TTC549 (cell line): ENCODE data around the gene RACK1.

Source experiments
- FAIRE-seq: peaks from 2 replicates; lab custom pipeline; 2012; peaks lifted over from hg19 to GRCh38; lab: Jason Lieb, UNC

RACK1 gene

DNA sequence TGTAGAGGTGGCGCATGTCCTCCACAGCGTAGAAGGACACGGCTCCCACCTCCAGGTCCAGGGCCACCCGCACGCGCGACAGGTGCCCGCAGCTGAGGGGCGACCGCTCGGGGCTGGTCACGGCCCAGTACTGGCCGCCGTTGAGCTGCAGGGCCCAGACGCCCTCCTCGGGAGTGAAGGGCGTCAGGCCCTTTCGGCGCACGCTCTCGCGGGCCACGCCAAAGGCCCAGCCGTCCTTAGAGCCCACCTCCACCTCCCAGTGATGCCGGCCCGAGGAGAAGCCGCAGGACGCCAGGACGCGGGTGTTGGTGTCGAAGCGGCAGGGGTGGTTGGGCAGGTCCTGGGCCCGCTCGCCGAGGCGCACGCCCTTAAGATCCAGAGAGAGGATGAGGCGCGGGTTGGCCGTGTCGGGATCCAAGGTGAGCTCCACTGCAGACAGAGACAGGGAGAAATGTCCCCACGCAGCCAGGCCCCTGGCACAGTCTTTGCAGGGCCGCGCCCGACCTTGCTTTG is 48.4 kb downstream of the RACK1 start:
- FAIRE-seq: no peak

DNA sequence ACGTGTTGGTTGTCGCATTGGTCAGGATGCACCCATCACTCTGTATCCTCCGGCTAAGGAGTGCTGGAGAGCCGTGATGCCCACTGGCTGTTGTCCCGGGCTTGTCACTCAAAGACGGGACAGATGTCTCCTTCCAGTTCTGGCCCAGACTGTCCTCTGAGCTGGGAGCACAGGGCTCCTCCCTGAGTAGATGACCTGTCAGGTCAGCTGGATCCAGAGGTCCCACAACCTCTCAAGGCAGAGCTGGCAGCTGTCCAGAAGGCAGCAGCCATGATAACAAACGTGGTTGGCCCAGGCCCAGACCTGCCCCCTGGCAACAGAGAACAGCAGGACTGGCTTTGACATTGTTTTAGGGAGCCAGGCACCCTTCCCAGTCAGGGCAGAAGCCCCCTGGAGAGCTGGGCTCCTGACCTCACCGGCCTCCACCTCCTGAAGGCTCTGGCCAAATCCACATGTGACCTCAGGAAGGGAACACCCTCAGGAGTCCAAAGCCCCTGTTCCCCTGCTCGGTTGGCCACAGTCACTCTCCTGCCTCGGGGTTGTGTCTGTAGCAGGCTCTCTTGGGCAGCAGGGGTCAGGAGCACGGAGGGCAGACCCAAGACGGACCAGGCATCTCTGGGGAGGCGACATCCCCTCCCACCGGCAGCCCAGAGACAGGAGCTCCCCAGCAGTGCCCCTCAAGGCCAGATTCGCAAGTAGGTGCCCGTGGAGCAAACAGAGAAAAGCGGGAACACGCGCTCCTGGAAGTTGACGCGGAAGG is 49.0 kb downstream of the RACK1 start:
- FAIRE-seq: no peak

DNA sequence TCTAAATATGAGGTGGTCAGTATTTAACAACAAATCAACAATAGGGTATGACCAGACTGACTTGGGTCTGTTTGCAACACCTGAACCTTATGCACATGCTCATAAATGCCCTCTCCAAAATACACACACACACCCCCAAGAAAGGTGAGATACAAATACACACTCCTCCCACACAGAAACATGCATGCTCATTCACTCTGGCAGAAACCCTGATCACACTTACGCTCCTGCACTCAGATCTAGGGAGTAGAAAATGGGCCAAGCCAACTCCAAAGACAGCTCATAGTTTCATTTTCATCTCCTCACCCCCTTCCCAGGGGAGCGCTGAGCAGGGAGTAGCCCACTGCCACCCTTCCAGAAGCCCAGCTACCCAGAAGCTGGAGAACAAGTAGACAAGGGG is 50.0 kb downstream of the RACK1 start:
- no peak for FAIRE-seq

DNA sequence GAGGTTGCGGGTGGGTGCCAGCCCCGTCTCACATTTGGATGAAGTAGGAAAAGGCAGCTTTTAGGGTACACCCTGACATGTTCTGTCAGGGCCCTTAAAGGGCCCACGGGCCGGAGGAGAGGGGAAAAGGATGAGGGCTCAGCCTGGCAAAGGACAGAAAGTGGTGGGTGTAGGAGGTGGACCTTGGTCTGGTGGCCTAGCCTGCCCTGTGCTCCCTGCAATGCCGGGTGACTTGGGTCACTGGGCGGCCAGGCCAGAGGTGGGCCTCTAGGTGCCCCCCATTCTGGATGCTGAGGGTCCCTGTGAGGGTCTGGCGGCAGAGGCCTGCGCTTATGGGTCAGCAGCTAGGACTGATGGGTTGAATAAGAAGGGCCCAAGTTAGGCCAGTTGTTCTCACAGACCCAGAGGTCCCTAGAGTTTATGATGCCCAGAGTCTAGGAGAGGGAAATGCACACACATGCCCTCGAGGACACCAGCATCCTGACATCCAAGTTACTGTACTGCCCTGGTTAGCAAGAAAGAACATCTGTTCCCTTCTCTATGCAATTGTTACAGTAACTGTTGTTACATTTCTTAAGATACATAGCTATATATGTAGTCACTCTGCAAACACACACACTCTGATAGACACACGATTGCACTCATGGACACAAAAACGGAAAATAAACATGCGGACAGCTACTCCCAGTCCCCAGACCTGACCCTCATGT is 51.2 kb downstream of the RACK1 start:
- FAIRE-seq: no peak

DNA sequence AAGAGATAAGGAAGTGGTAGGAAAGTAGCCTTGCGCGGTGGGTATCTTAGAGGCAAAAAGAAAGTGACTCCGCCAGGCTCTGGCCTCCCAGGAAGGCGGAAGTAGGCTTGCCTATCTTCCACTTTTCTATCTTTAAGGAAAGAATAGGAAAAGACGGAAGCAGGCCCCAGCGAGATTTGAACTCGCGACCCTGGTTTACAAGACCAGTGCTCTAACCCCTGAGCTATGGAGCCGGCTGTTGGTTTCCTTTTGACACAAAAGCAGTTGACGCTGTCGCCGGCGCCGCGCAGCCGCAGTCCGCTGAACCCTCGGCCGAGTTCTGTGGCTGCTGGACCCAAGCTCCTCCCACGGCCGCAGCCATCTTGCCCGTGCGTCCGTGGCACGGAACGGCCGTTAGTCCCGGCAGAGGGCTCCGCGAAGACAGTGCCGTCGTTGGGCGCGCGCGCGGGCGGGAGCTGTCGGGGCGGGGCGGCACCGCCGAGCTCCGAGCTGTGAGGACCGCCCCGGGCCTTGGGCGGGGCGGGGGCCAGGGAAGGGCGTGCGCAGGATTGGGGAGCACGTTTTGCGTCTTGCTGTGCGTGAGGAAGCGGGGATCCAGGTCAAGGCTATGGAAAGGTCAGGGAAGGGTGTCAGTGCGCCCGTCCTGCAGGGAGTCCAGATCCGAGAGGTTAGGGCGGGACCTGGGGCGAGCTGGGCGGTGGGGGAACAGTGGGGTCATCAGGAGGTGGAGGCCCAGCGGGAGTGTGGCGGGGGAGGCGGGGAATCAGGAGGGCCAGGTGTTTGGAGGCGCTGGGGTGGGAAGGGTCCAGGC is 52.0 kb downstream of the RACK1 start:
- FAIRE-seq: peak; percentile 3

DNA sequence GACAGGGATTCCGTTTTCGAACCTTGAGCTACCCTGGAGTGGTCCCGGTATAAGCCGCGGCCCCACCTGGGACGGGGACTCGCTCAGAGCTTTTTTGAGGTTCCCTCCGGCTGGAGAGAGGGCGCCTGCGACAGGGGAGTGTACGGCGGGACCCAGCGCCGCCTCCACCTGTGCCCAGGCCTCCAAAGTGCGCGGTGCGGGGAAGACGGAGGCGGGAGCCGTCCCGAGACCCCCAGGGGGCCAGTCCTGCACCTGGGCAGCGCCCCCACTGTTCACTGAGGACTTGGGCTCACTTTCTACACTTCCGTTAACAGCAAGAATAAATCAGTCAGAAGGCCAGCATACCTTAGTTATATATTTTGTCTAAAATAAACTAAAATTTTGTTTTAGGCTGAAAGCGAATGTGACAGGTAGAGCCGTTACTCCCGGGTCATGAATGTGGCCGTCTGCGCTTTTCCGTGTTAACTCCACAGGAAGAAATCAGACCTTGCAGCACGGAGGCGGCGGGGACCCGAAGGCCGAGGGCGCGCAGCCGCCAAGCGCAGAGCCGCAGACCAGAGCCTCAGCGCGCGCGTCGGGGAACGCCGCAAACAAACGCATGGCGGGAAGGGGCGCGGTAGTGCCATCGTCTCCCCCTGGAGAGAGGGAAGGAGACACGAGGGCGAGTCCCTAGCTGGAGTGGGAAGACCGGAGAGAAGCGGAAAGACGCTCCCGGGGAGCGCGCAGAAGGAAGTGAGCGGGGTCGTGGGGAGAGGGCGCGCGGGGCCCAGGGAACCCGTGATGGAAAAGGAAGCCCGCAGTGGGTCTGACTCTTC is 52.8 kb downstream of the RACK1 start:
- no peak for FAIRE-seq

DNA sequence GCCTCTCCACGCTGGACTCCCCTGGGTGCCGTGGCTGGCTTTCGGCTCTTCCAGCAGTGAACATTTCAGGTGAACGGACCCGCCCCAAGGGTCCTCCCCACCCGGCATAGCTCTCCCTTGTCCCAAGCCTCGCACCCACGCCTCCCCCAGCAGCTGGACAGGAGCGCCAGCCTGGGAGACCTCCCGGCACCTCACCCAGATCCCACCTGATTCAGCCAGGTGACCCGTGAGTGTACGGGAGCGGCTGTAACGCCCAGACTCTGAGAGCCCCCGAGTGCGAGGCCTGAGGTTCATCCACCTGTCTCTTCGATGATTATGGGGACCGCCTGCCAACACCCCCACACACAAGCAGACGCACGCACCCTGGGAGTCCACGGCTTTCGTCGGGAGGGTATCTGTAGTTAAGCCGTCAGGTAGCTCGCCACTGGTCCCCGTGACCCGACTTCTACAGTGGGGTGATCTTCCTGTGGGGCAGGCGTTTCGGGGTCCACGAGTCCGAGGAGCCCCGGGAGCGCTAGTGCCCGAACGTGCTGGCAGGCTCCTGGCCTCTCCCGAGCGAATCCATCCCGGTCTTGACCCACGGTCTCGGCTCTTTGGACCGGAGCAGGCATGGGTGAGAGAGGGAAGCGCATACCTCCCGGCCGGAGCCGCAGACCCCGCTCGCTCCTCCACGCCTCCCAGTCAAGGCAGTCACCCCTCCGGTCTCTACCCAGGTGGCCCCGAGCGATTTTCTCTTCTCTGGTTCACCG is 53.6 kb downstream of the RACK1 start:
- FAIRE-seq: no peak

DNA sequence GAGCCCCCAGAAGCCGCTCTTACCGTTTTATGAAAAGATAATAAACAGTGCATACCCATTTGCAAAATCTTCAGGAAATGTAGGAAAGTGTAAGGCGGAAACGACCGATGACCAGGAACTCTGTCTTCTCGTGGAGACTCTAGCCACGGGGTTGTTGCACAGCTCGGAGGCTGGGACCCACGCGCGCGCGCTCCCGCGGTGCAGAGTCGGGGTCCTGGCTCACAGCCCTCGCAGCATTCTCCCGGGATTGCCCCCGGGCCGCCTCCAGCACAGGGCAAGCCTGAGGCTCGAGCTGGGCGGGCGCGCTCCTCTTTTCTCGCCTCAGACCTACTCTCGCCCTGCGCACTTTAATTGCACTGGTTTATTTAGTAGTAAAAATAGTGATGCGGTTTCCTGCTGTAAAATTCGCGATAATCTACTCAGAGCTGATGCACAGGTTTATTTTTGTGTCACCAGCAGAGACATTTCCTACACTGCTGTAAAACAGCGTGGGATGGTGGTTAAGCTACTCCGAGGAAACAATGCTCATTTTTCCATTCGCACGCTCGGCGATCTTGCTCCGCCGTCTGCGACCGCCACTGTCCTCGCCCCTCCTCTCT is 54.2 kb downstream of the RACK1 start:
- no peak for FAIRE-seq

DNA sequence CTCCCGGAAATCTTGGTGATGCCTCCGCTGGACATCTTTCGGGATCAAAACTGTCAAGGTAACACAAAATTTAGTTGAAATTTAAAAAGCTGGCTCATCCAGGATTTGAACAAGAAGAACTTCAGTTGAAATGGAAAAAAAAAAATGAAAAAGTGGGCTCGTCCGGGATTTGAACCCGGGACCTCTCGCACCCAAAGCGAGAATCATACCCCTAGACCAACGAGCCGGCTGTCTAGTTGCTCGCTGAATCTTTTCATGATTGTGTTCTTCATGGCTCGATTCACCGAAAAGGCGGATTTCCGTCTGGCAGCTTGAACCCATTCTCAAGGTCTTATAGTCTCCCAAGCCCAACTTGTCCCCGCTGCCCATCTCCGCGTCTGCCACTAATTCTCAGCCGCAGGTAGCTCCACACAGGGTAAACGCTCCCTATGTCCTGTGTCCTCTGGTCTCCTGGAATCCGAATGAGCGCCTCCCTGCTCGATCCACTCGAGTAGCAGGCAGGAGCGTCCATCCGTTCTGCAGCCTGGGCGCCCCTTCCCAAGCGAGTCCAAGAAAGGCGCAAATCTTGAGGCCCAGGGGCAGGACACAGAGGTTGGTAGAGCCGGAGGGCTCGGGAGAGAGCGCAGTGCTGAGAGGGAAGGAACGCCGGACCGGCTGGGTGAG is 54.9 kb downstream of the RACK1 start:
- FAIRE-seq: no peak

DNA sequence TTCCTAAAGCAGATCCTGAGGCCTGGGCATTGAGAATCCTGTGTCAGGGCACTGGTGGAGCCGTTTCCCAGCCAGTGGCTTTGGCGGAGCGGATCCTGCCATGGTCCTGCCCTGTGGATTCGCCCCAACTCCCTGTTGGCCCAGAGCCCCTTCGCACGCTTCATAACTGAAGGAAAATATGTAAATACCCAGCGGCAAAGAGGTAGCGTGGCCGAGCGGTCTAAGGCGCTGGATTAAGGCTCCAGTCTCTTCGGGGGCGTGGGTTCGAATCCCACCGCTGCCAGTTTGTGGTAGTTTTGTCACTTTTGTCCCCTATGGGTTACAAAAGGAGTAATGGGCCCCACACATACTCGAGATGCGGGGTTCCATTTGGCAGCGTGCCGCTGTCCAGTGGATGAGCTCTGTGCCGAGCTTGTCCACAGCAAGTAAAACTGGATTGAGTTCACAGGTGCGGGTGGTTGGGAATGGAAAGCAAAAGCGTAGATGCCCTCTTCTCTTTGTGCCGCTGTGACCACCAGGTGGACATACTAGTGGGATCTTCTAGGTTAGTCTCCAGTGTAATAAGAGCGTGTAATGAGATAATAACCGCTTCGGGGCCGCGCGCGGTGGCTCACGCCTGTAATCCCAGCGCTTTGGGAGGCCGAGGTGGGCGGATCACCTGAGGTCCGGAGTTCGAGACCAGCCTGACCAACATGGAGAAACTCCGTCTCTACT is 56.0 kb downstream of the RACK1 start:
- no peak for FAIRE-seq

DNA sequence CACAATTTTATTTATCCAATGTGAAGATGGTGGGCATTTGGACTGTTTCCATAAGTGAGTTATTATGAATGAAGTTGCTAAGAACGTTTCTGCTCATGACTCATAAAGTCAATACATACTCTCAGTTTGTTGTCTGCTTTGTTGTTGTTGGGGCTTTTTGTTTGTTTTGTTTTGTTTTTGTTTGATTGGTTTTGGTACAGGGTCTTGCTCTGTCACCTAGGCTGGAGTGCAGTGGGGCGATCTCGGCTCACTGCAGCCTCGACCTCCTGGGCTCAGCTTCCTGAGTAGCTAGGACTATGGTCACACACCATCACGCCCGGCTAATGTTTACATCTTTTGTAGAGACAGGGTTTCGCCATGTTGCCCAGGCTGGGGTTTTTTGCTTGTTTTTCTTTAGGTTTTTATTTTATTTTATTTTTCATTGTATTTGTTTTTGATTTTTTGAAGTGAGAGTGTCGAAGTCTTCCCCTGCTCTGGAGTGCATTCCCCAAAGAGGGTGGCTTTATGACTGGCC is 56.7 kb downstream of the RACK1 start:
- FAIRE-seq: no peak
